Fibroblast of villous mesenchyme (primary cell): Measurements from ENCODE around the gene NRIP2. TPM values are rescaled to one million over a fixed set of nuclear protein-coding genes. Genes with fewer than 3 reads are reported as not detected.

Experiments used
- DNase-seq: peaks from one replicate; pipeline ENCODE4 v3.0.0-alpha.2; 2010; ENCODE audit warnings: low read depth
- H3K4me3 ChIP-seq: 2 replicates; pipeline ENCODE4 v1.5.1; 2011; ENCODE audit warnings: low read depth, mild to moderate bottlenecking, low read length
- total RNA-seq: library from RNA; depleted of rRNA; stranded (reverse); fragments of >200 nt; gene quantifications from 2 replicates; pipeline ENCODE4 v1.2.3, GENCODE V29; 2012
- TF ChIP-seq, protein P1 (sequence below): IDR thresholded peaks from 2 replicates; pipeline ENCODE4 v1.5.1; 2012; ENCODE audit warnings: low read depth, mild to moderate bottlenecking, low read length; ENCODE audit not compliant: insufficient read depth

NRIP2 gene
- total RNA-seq, 1 donor = 0.86 TPM

DNA sequence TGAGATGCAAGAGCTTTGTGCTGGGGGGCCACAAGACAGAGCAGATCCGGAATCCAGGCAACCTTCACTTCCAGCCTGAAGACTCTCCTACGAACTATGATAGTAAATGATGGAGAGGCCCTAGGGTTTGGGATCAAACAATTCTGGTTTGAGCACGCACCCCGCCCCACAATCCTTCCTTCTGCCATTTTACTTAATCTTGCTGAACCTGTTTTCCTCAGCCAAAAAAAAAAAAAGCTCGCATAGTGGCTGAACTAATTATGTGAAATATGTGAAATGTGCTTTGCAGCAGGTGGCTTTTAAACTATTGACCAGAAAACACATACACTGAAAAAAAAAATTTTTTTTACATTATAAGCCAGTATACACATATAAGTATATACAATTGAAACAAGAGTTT is 23.0 kb downstream of the NRIP2 start:
- peak overlapping the region; percentile 86 for H3K4me3 ChIP-seq
- TF ChIP-seq, protein P1, sequence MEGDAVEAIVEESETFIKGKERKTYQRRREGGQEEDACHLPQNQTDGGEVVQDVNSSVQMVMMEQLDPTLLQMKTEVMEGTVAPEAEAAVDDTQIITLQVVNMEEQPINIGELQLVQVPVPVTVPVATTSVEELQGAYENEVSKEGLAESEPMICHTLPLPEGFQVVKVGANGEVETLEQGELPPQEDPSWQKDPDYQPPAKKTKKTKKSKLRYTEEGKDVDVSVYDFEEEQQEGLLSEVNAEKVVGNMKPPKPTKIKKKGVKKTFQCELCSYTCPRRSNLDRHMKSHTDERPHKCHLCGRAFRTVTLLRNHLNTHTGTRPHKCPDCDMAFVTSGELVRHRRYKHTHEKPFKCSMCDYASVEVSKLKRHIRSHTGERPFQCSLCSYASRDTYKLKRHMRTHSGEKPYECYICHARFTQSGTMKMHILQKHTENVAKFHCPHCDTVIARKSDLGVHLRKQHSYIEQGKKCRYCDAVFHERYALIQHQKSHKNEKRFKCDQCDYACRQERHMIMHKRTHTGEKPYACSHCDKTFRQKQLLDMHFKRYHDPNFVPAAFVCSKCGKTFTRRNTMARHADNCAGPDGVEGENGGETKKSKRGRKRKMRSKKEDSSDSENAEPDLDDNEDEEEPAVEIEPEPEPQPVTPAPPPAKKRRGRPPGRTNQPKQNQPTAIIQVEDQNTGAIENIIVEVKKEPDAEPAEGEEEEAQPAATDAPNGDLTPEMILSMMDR = no peak

DNA sequence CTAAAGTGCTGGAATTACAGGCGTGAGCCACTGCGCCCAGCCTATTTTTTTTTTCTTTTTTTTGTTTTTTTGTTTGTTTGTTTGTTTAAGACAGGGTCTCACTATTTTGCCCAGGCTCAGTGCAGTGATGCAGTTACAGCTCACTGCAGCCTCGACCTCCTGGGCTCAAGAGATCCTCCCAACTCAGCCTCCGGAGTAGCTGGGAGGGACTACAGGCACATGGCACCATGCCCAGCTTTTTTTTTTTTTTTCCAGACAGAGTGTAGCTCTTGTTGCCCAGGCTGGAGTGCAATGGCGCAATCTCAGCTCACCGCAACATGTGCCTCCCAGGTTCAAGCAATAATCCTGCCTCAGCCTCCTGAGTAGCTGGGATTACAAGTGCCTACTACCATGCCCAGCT is 28.1 kb downstream of the NRIP2 start:
- no peak overlapping the region for H3K4me3 ChIP-seq
- TF ChIP-seq, protein P1 = no peak
- no peak for DNase-seq

More for the DNA sequence above, 23.0 kb downstream of the NRIP2 start:
- DNase-seq = no peak

DNA sequence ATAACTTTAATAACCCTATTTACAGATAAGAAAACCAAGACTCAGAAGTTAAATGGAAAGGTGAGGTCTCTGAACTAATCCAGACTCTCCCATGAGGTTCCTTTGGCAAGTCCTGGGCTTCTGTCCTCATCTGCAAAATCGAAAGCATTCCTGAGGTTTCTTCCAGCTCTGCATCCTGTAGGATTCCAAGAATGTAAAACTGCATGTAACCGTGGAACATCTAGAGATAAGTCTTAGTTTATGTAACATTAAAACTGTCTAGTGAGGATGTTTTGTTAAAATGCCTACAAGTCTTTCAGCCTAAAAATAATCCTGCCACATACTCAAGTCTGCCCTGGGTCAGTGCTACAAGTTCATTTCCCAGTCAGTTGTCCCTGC is 29.7 kb downstream of the NRIP2 start:
- peak; percentile 94 for DNase-seq
- TF ChIP-seq, protein P1 = no peak

DNA sequence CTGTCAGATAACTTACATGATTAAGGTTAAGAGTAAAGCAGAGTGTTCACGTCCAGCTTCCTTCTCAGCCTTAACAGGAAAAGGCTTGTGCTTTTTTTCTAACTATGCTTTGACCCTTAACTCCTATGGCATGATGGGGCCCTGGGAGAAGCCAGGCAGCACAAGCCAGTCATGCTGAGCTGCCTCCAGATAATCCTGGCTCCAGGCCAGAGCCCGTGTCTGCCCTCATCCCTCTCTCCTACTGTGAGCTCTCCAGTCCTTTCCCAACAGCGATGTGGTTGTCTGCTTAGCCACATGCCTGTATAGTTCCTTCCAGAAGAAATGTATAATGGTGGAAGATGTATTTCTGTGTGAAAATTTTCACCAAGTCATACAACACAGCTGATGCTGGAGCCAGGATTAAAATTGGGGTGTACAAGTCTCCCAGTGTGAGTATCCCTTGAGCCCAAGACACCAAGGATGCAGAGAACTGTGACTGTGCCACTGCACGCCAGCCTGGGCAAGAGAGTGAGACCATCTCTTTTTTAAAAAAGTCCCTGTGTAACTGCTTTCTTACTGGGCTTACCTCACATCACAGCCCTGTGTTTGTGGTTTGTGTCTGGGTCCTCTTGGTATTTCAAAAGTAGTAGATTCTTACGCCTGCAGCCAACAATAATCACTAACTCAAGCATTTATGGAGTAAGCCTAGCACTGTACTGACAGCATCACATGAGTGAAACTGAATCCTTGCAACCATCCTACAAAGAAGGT is 30.3 kb downstream of the NRIP2 start:
- DNase-seq = peak; percentile 92
- peak overlapping the region; percentile 10 for H3K4me3 ChIP-seq
- TF ChIP-seq, protein P1 = no peak

More for the DNA sequence above, 29.7 kb downstream of the NRIP2 start:
- H3K4me3 ChIP-seq = peak overlapping the region; percentile 10

DNA sequence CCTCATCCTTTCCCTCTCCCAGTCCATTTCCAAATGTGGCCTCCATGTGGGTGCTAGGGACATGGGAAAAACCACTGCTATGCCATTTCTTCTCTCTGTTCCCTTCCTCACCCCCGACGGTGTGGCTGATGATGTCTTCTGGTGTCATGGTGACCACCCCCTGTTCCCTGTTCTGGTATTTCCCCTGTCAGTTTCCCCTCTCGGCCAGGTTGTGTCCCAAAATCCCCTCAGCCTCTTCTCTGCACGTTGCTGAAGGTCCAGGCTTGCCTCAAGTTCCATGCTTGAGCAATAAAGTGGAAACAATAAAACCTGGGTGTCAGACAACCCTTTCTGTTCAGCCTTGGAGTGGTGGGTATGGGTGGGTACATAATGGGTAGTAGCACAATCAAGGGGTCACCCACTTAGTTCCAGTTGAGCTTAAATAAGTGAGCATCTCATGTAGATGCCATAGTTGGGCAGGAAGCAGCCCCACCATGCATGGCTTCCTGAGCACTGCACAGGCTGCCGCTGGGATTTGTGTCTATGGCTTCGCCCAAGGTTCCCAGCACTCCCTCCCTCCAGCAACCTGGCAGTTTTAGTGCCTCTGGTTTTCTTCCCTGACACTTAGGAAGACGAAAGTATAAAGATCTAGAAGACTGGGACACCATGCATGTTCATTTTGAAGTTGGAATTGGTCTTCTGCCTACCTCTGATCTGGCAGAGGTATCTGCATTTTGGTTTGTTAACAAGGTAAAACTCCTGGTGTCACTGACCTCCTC is 31.0 kb downstream of the NRIP2 start:
- TF ChIP-seq, protein P1 = no peak
- peak; percentile 64 for DNase-seq
- peak overlapping the region; percentile 2 for H3K4me3 ChIP-seq

DNA sequence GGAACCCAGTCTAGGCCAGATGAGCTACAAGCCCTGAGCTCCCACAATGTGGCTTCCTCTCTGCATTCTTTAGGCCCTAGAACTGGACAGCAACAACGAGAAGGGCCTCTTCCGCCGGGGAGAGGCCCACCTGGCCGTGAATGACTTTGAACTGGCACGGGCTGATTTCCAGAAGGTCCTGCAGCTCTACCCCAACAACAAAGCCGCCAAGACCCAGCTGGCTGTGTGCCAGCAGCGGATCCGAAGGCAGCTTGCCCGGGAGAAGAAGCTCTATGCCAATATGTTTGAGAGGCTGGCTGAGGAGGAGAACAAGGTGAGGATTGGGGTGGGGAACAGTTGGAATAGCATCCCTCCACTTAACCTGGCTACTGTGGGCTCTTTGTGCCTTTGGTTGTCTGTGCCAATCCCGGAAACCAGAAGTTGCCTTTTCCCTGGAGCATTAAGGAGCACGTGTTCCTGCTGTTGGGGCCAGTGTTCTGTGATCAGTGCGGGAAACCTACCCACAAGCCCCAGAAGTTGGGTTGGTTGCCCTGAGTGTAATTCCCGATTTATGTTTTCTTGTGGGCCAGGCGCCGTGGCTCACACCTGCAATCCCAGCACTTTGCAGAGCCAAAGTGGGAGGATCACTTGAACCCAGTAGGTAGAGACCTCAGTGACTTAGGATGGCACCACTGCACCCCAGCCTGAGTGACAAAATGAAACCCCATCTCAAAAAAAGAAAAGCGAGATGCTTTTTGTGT is 33.6 kb downstream of the NRIP2 start:
- no peak for DNase-seq
- TF ChIP-seq, protein P1 = no peak
- H3K4me3 ChIP-seq = no peak overlapping the region
